ENCODE results near the gene USP32.

Gene USP32

GRCh38 chr17:60149691-60150582 lies 242.0 kb downstream of the USP32 start, which contains the start of gene CA4:
Gene CA4 (plus strand): TSS chr17:60149973. CDS start chr17:60150035, 62 bp downstream.
- DNase-seq: no peak

GRCh38 chr17:60148373-60148772 lies 243.6 kb downstream of the USP32 start:
- no peak for DNase-seq

DNA sequence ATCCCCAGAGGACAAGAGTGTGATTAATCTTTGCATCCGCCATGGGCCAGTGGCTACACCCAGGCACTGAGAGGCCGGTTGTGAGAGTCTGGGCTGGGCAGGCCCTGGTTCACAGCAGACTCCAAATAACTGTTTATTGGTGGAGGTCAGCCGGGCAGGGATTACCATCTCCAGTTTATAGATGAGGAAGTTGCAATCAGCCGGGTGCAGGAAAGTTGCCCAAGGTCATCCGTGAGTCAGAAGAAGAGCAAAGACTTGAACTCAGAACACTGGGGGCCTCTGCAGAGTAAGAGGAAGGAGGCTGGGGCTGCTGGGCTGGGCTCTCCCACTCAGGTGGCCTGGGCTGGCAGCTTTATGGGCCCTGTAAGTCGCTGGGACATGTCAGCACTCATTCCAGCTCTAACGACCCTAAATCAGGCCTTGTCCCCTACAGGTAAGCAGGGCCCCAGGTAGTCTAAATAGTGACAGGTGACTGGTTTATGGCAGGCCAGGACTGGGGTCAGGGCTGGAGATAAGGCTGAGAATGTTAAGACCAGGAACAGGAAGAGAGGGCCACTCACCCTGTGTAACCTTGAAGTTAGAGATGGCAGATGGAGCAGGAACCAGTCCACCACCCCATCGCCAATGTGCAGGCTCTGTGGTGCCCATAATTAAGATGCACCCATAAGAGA lies 244.2 kb downstream of the USP32 start:
- no peak for DNase-seq

DNA sequence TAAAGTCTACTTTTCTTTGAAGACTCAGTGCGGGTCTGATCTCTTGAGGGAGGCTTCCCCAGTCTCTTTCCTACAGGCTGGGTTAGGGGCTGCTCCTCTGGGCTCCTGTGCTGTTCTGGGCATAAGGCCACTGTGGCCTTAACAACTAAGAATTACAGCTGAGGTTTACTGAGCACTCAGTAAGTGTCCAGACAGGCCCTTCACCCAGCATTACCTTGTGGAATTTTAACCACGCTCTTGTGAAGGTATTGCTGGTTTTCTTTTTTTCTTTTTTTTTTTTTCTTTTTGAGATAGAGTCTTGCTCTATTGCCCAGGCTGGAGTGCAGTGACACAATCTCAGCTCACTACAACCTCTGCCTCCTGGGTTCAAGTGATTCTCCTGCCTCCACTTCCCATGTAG lies 245.7 kb downstream of the USP32 start:
- DNase-seq: no peak

GRCh38 chr17:60145006-60145935 lies 246.7 kb downstream of the USP32 start:
- no peak for DNase-seq

DNA sequence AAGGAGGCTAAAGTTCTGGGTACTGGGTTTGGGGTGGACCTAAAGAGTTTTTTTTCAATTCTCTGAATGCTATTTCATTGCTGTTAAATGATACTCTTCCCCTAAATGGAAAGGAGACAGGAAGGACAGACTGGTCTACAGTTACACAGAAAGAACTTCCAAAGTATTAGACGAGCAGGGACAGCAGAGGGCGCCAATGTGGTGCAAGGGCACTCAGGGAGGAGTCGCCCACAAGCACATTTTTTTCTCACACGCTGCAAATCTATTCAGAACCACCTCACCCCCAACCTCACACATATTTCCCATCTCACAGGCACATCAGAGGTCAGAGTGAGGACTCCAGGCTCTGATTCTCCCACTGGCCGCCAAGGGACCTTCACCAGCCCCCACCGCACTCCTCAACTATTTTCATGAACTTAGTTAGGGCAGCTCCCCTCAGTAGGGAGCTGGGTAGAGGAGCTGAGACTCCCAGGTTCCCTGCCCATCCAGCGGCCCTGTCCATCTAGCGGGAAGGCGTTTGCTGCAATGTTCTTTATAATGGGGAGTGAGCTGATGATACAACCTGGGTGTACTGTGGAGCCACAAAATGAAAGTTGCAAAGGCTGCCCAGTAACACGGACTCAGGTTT lies 248.9 kb downstream of the USP32 start:
- peak; percentile 90 for DNase-seq

- DNase-seq: no peak
These were observed 250.6 kb downstream of the USP32 start for GRCh38 chr17:60141111-60142018.

- peak; percentile 31 for DNase-seq
These were observed 252.3 kb downstream of the USP32 start for GRCh38 chr17:60139438-60140285.

DNA sequence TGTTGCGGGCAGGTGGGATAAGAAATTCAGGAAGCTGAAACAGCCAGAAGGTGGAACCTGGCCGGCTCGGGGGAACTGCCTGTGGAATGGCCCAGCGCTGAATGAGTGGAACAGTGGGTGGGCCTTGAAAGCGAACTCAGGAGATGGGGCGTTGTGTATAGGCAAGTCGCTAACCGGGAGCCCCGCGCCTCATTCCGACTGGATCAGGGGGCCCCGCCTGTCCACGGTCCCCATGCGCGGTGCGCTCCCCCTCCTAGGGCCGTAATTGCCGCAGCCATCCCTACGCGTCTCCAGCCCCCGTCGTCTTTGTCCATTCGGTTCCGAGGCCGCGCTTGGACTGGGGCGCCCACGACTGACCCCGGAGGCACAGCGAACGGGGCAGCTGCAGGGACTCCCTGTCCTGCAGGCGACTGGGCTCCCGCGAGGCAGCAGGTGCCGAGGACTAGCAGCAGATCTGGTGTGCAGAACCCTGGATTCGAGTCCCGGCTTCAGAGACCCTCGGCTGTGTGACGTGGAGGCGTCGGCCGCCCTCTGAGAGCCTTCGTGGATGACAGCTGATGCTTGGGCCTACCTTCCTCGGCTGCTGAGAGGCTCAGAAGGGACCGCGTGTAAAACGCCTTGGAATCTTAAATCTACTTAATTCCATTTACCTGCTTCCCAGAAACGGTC lies 253.0 kb downstream of the USP32 start:
- DNase-seq: no peak

DNA sequence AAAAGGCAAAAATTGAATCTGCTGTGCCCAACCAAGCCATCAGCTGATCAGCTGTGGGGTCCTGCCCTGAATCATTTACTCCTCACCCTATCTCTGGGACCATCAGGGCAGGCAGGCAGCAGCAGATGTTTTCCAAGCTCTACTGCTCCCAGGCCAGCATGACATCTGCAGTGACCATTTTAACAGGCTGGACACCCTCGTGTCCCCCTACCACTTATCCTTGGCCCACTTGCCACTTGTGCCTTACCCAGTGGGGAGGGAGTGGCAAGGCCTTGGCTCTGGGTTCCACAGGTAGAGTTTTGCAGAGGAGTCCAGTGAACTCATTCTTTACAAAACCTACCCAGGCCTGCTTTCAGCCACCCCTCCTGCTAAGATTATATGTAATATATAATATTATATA lies 254.2 kb downstream of the USP32 start:
- DNase-seq: no peak

DNA sequence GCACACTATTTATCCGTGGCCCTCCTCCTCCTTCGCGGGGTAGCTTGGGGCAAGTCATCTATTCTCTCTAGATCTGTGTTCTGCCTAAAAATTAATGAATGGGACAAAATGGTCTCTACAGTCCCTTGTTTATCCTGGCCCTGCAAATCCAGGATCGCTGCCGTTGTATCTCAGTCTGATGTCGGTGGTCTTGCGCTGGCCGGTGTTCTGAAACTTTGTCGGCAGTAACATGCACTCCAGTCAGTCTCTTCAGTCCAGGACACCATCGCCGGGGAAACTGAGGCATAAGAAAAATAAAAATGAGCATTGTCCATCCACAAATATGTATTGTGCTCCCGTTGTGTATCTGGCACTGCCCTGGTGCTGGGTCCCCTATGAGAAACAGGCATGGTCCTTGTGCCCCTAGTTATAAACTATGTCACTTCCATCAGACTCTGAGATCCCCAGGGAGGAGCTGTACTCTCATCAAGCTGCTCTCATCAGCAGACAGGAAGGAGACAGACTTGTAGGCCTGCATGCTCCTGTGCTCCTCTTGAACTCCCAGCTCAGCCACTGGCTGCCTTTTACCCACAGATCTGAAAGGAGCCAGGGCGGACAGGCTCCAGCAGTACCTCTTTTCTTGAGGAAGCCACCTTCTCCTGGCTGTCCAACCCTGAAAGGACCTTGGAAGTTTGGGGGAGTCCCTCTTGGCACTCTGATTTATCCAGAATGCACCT lies 255.8 kb downstream of the USP32 start:
- no peak for DNase-seq

DNA sequence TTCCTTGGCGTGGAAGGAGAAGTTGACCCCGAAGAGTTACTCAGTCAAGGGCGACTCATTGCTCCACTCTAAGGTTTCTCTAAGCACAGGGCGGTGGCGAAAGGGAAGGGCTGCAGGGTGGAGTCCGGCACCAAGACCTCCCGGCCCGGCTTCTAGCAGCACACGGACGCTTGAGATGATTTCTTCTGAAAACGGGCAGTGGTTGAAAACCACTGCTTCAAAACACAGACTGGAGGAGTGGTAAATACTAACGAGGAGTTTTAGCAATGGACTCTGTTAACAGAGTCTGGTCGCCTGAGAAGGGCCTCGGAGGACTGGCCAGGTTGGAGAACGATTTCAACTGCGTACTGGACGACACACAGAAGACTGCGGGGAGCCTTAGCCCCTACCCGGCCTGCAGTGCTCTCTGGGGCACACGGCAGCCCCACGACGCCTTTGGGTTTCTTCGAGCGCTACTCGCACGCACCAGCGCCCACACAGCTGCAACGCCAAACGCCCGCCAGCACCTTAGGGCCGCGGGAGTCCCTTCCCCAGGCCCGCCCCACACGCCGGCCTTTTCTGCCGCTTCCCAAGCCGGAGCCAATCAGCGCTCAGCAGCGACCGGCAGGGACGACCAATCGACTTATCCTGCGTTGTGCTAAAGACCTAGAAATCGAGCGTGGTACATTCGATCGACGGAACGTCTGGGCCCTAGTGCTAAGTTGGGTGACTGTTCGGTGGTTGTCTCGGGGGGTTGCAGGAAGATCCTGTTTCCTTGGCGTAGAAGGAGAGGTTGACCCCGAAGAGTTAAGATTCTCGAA lies 256.6 kb downstream of the USP32 start:
- peak; percentile 83 for DNase-seq

DNA sequence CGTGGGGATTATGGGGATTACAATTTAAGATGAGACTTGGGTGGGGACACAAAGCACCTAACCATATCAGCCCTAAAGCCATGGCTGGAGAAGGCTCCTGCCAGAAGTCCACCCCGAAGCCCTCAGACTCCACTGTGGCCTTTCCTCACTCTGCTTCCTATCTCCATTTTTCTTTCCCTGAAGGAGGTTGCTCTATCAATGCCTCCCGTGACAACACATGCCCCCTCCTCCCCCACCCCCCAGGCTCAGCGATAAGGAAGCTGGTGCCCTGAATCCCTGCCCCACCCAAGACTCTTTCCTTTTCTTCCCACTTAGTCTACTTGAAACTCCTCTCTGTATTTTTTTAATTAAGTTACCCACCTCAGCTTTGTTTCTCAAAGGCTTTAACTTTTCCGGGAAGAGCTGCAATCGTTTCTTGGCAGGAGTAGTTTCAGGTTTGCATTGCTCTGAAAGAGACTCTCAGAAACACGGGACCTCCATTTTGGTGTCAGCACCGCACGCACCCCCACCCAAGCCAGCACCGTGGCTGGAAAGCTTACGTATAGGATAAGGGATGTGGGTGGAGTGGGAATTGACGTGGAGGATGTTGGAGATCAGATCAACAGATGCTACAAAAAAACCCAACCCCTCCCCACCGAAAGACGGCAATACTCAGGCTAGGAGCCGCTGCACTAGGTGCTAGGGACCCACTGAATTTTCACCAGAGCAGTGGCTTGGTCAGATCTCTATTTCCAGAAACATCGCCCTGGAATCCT lies 257.4 kb downstream of the USP32 start:
- no peak for DNase-seq

- DNase-seq: no peak
These were observed 261.5 kb downstream of the USP32 start for GRCh38 chr17:60130466-60130865.

- DNase-seq: no peak
These were observed 262.8 kb downstream of the USP32 start for GRCh38 chr17:60129164-60129563.

Measured in RPMI8226 (cell line).